Neuronal stem cell (in vitro differentiated cells): Measurements from ENCODE around the gene CUBN.

ENCODE experiments used
- DNase-seq: peaks from one replicate; pipeline ENCODE4 v3.0.0-alpha.2; 2013; ENCODE audit warnings: low spot score
- H2AFZ ChIP-seq: one replicate; pipeline ENCODE4 v1.6.1; 2013; ENCODE audit warnings: mild to moderate bottlenecking, low read length, inconsistent platforms
- H2AK5ac ChIP-seq: 2 replicates; pipeline ENCODE4 v1.6.1; 2013; ENCODE audit warnings: low read depth, mild to moderate bottlenecking, inconsistent platforms, low read length, moderate library complexity, mixed read lengths
- H2BK120ac ChIP-seq: 2 replicates; pipeline ENCODE4 v1.6.1; 2013; ENCODE audit warnings: low read depth, mild to moderate bottlenecking, inconsistent platforms, low read length, moderate library complexity, mixed read lengths
- H2BK12ac ChIP-seq: one replicate; pipeline ENCODE4 v1.6.1; 2013; ENCODE audit warnings: low read length, inconsistent platforms
- H2BK15ac ChIP-seq: 2 replicates; pipeline ENCODE4 v1.6.1; 2013; ENCODE audit warnings: mild to moderate bottlenecking, low read length, inconsistent platforms, mixed read lengths
- H2BK5ac ChIP-seq: one replicate; pipeline ENCODE4 v1.6.1; 2013; ENCODE audit warnings: inconsistent platforms, mild to moderate bottlenecking, low read length, moderate library complexity
- H3K14ac ChIP-seq: one replicate; pipeline ENCODE4 v1.6.1; 2013; ENCODE audit warnings: low read length, inconsistent platforms
- H3K18ac ChIP-seq: 2 replicates; pipeline ENCODE4 v1.6.1; 2013; ENCODE audit warnings: low read length, inconsistent platforms
- H3K23ac ChIP-seq: 2 replicates; pipeline ENCODE4 v1.6.1; 2013; ENCODE audit warnings: low read depth, mild to moderate bottlenecking, mixed read lengths, low read length, inconsistent platforms; ENCODE audit not compliant: poor library complexity
- H3K27ac ChIP-seq: replicated peaks from 3 replicates; pipeline ENCODE4 v1.5.1; 2013; ENCODE audit warnings: low read length, inconsistent platforms
- H3K27me3 ChIP-seq, 3 experiments: 2 replicates each; pipeline ENCODE4 v1.6.1; 2013; ENCODE audit warnings: low read length in 3 of 3, mild to moderate bottlenecking in 2 of 3, inconsistent platforms in 1 of 3, low read depth in 1 of 3, mixed read lengths in 1 of 3, moderate library complexity in 1 of 3; ENCODE audit not compliant: control insufficient read depth in 3 of 3, insufficient read depth in 3 of 3
- H3K36me3 ChIP-seq, 2 donors: replicated peaks in 1 of 2; 2 replicates each; pipeline ENCODE4 v1.6.1; 2013; ENCODE audit warnings: low read length in 2 of 2; ENCODE audit not compliant: control insufficient read depth in 2 of 2, insufficient read depth in 2 of 2
- H3K4ac ChIP-seq: 2 replicates; pipeline ENCODE4 v1.6.1; 2013; ENCODE audit warnings: inconsistent platforms, mild to moderate bottlenecking, low read length, moderate library complexity
- H3K4me1 ChIP-seq, 2 donors: 1 replicate in 1 of 2; 2 replicates in 1 of 2; pipeline ENCODE4 v1.6.1; 2013; ENCODE audit warnings: low read length in 2 of 2, low read depth in 1 of 2; ENCODE audit not compliant: control insufficient read depth in 2 of 2, insufficient read depth in 1 of 2
- H3K4me2 ChIP-seq: one replicate; pipeline ENCODE4 v1.6.1; 2013; ENCODE audit warnings: mild to moderate bottlenecking, low read length, inconsistent platforms; ENCODE audit not compliant: insufficient read depth, poor library complexity, severe bottlenecking
- H3K4me3 ChIP-seq, 2 donors: 2 replicates each; pipeline ENCODE4 v1.5.1; 2013; ENCODE audit warnings: low read length in 2 of 2, mild to moderate bottlenecking in 2 of 2, inconsistent platforms in 1 of 2, moderate library complexity in 1 of 2
- H3K79me1 ChIP-seq: one replicate; pipeline ENCODE4 v1.6.1; 2013; ENCODE audit warnings: low read depth, mild to moderate bottlenecking, inconsistent platforms, low read length, moderate library complexity
- H3K9ac ChIP-seq: one replicate; pipeline ENCODE4 v1.6.1; 2013; ENCODE audit warnings: mild to moderate bottlenecking, low read depth, low read length, inconsistent platforms; ENCODE audit not compliant: poor library complexity
- H3K9me3 ChIP-seq, 2 donors: replicated peaks in 1 of 2; 2 replicates each; pipeline versions ENCODE3 to v1.6.1; 2013; ENCODE audit warnings: low read length in 2 of 2, mild to moderate bottlenecking in 2 of 2, inconsistent platforms in 1 of 2, low read depth in 1 of 2, mixed read lengths in 1 of 2, moderate library complexity in 1 of 2; ENCODE audit not compliant: control insufficient read depth in 2 of 2, insufficient read depth in 1 of 2
- H4K8ac ChIP-seq: one replicate; pipeline ENCODE4 v1.6.1; 2013; ENCODE audit warnings: low read depth, mild to moderate bottlenecking, inconsistent platforms, low read length, moderate library complexity
- H4K91ac ChIP-seq: one replicate; pipeline ENCODE4 v1.6.1; 2013; ENCODE audit warnings: low read length, low read depth, mild to moderate bottlenecking, inconsistent platforms; ENCODE audit not compliant: poor library complexity
- WGBS, 2 donors: extraction: QIAGEN DNeasy Blood & Tissue Kit; methylation state at CpG; one replicate each; pipeline ENCODE4 v1.1.7; 2013; ENCODE audit warnings: missing lambda C conversion rate in 2 of 2, mixed read lengths in 1 of 2; ENCODE audit not compliant: insufficient read length in 2 of 2, insufficient replicate concordance in 1 of 2; ENCODE audit errors: extremely low coverage in 2 of 2; 5-methylcytosine and 5-hydroxymethylcytosine counted together

CUBN gene

DNA sequence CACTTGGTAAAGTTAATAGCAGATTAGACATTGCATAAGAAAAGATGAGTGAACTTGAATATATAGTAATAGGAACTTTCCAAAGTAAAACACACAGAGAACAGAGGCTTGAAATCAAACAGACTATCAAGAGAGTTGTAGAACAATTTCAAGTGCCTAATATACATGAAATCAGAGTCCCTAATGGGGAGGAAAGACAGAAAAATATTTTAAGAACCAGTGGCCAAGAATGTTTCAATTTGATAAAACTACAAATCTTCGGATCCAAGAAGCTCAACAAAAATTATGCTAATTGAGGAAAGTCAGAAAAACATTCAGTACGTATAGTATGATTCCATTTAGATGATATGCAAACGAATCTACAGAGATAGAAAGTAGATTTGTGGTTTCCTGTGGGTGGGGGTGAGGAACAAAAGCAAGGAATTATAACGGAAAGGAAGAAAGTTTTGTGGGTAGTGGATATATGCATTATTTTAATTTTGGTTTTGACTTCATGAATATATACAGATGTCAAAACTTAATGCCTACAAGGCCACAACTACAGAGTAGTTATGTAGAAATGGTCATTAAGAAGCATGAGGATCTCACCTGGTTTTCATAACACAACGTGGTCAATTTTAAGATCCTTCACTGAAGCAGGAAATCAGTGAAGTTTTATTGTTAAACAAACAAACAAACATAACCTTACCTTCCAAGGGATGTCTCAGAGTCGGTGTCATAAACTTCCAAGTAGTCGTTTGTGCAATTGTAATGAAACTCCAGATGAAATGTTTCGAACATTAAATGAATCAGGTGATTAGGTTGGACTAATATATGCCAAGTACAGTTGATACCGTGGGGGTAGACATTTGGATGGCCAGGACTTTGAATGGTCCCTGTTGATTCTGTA, 62.0 kb downstream of the CUBN start:
- Histone ChIP-seq H2BK12ac (no peak overlapping the region), H3K23ac (no peak overlapping the region)
- 100% methylated on average over 1 of the region's 9 CpGs; no CpG with 5 or more reads in 1 of the 2 donors for WGBS, 2 donors

DNA sequence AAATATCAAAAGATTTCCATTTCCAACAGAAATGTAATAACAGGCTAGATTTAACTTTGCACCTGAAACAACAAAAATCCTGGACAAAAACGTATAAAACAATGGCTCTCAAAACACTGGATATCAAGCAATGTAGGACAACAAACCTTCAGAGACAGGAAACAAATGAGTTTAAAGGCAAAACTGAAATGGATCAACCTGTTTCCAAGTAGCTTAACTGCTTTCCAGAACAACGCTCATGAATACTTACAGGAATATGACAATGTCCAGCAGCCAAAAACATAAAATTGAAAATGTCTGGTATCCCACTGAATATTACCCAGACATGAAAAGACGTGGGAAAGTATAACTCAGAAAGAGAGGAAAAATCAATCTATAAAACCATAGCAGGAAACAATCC, 62.8 kb downstream of the CUBN start:
- H3K18ac ChIP-seq, result no peak overlapping the region
- H4K91ac ChIP-seq, result no peak overlapping the region
- peaks cover 0 to 11% of the 10 kb centered on the region in 2 donors for H3K4me1 ChIP-seq
- H3K36me3 ChIP-seq, result no peaks in the 10 kb centered on the region
- no peak overlapping the region for H3K4me2 ChIP-seq
- H4K8ac ChIP-seq, result no peak overlapping the region
- no peak overlapping the region for H2BK120ac ChIP-seq
- no peak overlapping the region for H3K4ac ChIP-seq
- no peak overlapping the region for H3K14ac ChIP-seq
- H2AFZ ChIP-seq, result no peak overlapping the region
- no peak overlapping the region for H2BK12ac ChIP-seq
- H3K79me1 ChIP-seq, result no peaks in the 10 kb centered on the region
- no peak overlapping the region for H3K23ac ChIP-seq
- peaks cover 0 to 7% of the 10 kb centered on the region in 2 donors for H3K9me3 ChIP-seq
- no peak overlapping the region for H3K9ac ChIP-seq
- no peak overlapping the region for H3K27ac ChIP-seq
- DNase-seq, result no peak
- H2BK5ac ChIP-seq, result no peak overlapping the region
- no peak overlapping the region for H2AK5ac ChIP-seq
- H3K4me3 ChIP-seq, result no peak overlapping the region
- WGBS, 2 donors, result no CpG with 5 or more reads among the region's 3 CpGs
- no peak overlapping the region for H2BK15ac ChIP-seq
- no peaks in the 10 kb centered on the region for H3K27me3 ChIP-seq

More for the DNA sequence above, 62.0 kb downstream of the CUBN start:
- Histone ChIP-seq H3K14ac (no peak overlapping the region), H2BK5ac (no peak overlapping the region), H2AK5ac (no peak overlapping the region), H3K27me3 (no peaks in the 10 kb centered on the region), H3K4me1 (peaks cover 0 to 6% of the 10 kb centered on the region in 2 donors), H3K9ac (no peak overlapping the region), H4K91ac (no peak overlapping the region), H3K27ac (no peak overlapping the region), H4K8ac (no peak overlapping the region), H2AFZ (no peak overlapping the region), H3K4me2 (no peak overlapping the region), H2BK120ac (no peak overlapping the region), H3K36me3 (no peaks in the 10 kb centered on the region), H3K4ac (no peak overlapping the region), H3K79me1 (no peaks in the 10 kb centered on the region), H3K18ac (no peak overlapping the region), H3K9me3 (peaks cover 0 to 7% of the 10 kb centered on the region in 2 donors), H3K4me3 (no peak overlapping the region), H2BK15ac (no peak overlapping the region)
- no peak for DNase-seq

DNA sequence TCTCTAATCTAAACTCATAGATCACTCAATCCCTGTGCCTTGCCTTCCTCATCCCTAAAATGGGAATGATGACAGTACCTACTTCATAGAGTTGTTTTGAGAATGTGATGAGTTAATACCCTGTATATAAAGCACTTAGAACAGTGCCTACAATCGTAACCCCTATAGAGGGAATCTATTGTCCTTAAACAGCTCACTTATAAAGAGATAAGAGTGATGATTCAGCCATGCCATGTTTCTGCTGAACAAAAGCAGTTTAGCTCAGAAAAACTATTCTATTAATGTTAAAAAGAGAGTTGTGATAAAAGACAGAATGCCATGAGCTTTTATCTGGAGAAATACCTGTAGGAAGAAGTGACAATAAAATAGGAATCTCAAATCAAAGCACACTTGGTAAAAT, 63.6 kb downstream of the CUBN start:
- Histone ChIP-seq H4K8ac (no peak overlapping the region), H3K14ac (no peak overlapping the region), H2BK12ac (no peak overlapping the region), H3K79me1 (no peaks in the 10 kb centered on the region), H2AK5ac (no peak overlapping the region), H3K4ac (no peak overlapping the region), H3K27me3 (no peaks in the 10 kb centered on the region), H2BK15ac (no peak overlapping the region), H3K4me1 (peaks cover 0 to 11% of the 10 kb centered on the region in 2 donors), H4K91ac (no peak overlapping the region), H3K4me2 (no peak overlapping the region), H3K9me3 (peaks cover 0 to 7% of the 10 kb centered on the region in 2 donors), H3K18ac (no peak overlapping the region), H2AFZ (no peak overlapping the region), H3K4me3 (no peak overlapping the region), H3K36me3 (no peaks in the 10 kb centered on the region), H2BK120ac (no peak overlapping the region), H2BK5ac (no peak overlapping the region), H3K23ac (no peak overlapping the region), H3K27ac (no peak overlapping the region), H3K9ac (no peak overlapping the region)
- no peak for DNase-seq
- no CpG with 5 or more reads among the region's 1 CpG for WGBS, 2 donors

DNA sequence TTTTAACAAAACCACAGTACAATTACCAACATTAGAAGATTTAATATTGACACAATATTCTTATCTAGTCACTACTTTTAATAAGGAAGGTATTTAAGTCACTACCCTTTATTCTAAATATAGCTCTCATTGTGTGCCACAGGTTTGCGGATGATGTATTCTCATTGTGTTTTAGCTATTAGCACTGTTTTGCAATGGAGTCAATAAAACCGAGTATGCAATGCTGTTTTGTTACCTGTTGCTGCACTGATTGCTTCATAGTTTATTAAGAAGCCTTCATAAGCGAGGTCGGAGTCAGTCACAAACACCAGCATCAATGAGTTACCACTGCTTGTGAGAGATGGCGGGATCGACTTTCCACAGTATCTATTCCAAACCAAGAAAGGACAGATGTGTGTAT, 64.3 kb downstream of the CUBN start:
- H2BK12ac ChIP-seq, result no peak overlapping the region
- no peak overlapping the region for H3K4me2 ChIP-seq
- no peak overlapping the region for H3K9ac ChIP-seq
- H2AK5ac ChIP-seq, result no peak overlapping the region
- no peak overlapping the region for H2BK15ac ChIP-seq
- no peak overlapping the region for H3K18ac ChIP-seq
- H2BK120ac ChIP-seq, result no peak overlapping the region
- H3K4ac ChIP-seq, result no peak overlapping the region
- DNase-seq, result no peak
- H3K36me3 ChIP-seq, result no peaks in the 10 kb centered on the region
- peaks cover 0 to 4% of the 10 kb centered on the region in 2 donors for H3K9me3 ChIP-seq
- no CpG with 5 or more reads among the region's 6 CpGs for WGBS, 2 donors
- no peak overlapping the region for H4K8ac ChIP-seq
- H3K27me3 ChIP-seq, result no peaks in the 10 kb centered on the region
- H3K27ac ChIP-seq, result no peak overlapping the region
- no peak overlapping the region for H2BK5ac ChIP-seq
- H3K4me3 ChIP-seq, result no peak overlapping the region
- H3K23ac ChIP-seq, result no peak overlapping the region
- H4K91ac ChIP-seq, result no peak overlapping the region
- no peaks in the 10 kb centered on the region for H3K79me1 ChIP-seq
- peaks cover 0 to 11% of the 10 kb centered on the region in 2 donors for H3K4me1 ChIP-seq
- H2AFZ ChIP-seq, result no peak overlapping the region
- H3K14ac ChIP-seq, result no peak overlapping the region
